ENCODE measurements around the gene BPGM.

The BPGM gene

GRCh38 chr7:134706468-134706867, 59.8 kb downstream of the BPGM start (continued):
- TF ChIP-seq ZNF18 (tag by site-specific recombination; IDR thresholded peaks at IDR 0.05) (no peak), ZXDB (tag by site-specific recombination; IDR thresholded peaks at IDR 0.05) (no peak)

GRCh38 chr7:134707663-134708378, 61.2 kb downstream of the BPGM start:
- ChIA-PET CTCF (interaction anchor here (1.0 kb wide), 1 partner anchor 17 kb away, joined by 3 read pairs; no protein-coding TSS in a partner anchor), POLR2A (no interaction called here)
- H3K4me1 ChIP-seq (ENCODE audit: control insufficient read depth, insufficient read depth, low read length) = no peaks in the 10 kb centered on the region

GRCh38 chr7:134708692-134709091, 62.0 kb downstream of the BPGM start:
- POLR2A ChIA-PET = no interaction called here

More at GRCh38 chr7:134707663-134708378, 61.2 kb downstream of the BPGM start:
- Histone ChIP-seq H3K27ac (ENCODE audit: extremely low read depth, low read depth, low read length) (no peak overlapping the region), H3K9me3 (ENCODE audit: control insufficient read depth, insufficient read depth, low read depth, low read length) (no peaks in the 10 kb centered on the region), H3K36me3 (ENCODE audit: control insufficient read depth in 2 of 2, insufficient read depth in 1 of 2, low read length in 2 of 2) (no peaks in the 10 kb centered on the region), H3K4me3 (ENCODE audit: low read depth, low read length) (no peak overlapping the region)
- TF ChIP-seq ZBTB1 (tag by site-specific recombination; IDR thresholded peaks at IDR 0.05) (no peak), PRDM2 (tag by site-specific recombination; IDR thresholded peaks at IDR 0.05; ENCODE audit: borderline replicate concordance) (no peak), SP7 (tag by site-specific recombination; IDR thresholded peaks at IDR 0.05) (no peak), ZNF416 (tag by site-specific recombination; IDR thresholded peaks at IDR 0.05) (no peak)

GRCh38 chr7:134709197-134709596, 62.5 kb downstream of the BPGM start:
- POLR2A ChIA-PET = no interaction called here
- Histone ChIP-seq H3K4me1 (ENCODE audit: control insufficient read depth, insufficient read depth, low read length) (no peaks in the 10 kb centered on the region), H3K27ac (ENCODE audit: extremely low read depth, low read depth, low read length) (no peak overlapping the region), H3K36me3 (ENCODE audit: control insufficient read depth in 2 of 2, insufficient read depth in 1 of 2, low read length in 2 of 2) (no peaks in the 10 kb centered on the region), H3K9me3 (ENCODE audit: control insufficient read depth, insufficient read depth, low read depth, low read length) (no peaks in the 10 kb centered on the region), H3K4me3 (ENCODE audit: low read depth, low read length) (no peak overlapping the region)
- CTCF ChIA-PET = interaction anchor here (0.6 to 1.1 kb wide), 2 partner anchors 9 to 15 kb away, joined by 3 read pairs; no protein-coding TSS in a partner anchor
- TF ChIP-seq ZNF610 (tag by site-specific recombination; IDR thresholded peaks at IDR 0.05; ENCODE audit: borderline replicate concordance) (no peak), ZNF404 (tag by site-specific recombination; IDR thresholded peaks at IDR 0.05) (no peak), MZF1 (tag by site-specific recombination; IDR thresholded peaks at IDR 0.05; ENCODE audit: borderline replicate concordance) (no peak), PRDM2 (tag by site-specific recombination; IDR thresholded peaks at IDR 0.05; ENCODE audit: borderline replicate concordance) (no peak), ZXDB (tag by site-specific recombination; IDR thresholded peaks at IDR 0.05) (no peak), ZNF843 (tag by site-specific recombination; IDR thresholded peaks at IDR 0.05) (no peak), ZNF132 (tag by site-specific recombination; IDR thresholded peaks at IDR 0.05; ENCODE audit: borderline replicate concordance) (no peak), ZNF146 (tag by site-specific recombination; IDR thresholded peaks at IDR 0.05) (no peak)

More at GRCh38 chr7:134708692-134709091, 62.0 kb downstream of the BPGM start:
- H3K4me3 ChIP-seq (ENCODE audit: low read depth, low read length) = no peak overlapping the region
- CTCF ChIA-PET = interaction anchor here (0.6 to 1.1 kb wide), 2 partner anchors 9 to 15 kb away, joined by 3 read pairs; no protein-coding TSS in a partner anchor
- TF ChIP-seq ZNF629 (tag by site-specific recombination; IDR thresholded peaks at IDR 0.05) = no peak
- H3K27ac ChIP-seq (ENCODE audit: extremely low read depth, low read depth, low read length) = no peak overlapping the region
- H3K9me3 ChIP-seq (ENCODE audit: control insufficient read depth, insufficient read depth, low read depth, low read length) = no peaks in the 10 kb centered on the region
- H3K4me1 ChIP-seq (ENCODE audit: control insufficient read depth, insufficient read depth, low read length) = no peaks in the 10 kb centered on the region
- H3K36me3 ChIP-seq (ENCODE audit: control insufficient read depth in 2 of 2, insufficient read depth in 1 of 2, low read length in 2 of 2) = no peaks in the 10 kb centered on the region

All from HEK293 (cell line).